ENCODE measurements around the gene HCK.

DNA sequence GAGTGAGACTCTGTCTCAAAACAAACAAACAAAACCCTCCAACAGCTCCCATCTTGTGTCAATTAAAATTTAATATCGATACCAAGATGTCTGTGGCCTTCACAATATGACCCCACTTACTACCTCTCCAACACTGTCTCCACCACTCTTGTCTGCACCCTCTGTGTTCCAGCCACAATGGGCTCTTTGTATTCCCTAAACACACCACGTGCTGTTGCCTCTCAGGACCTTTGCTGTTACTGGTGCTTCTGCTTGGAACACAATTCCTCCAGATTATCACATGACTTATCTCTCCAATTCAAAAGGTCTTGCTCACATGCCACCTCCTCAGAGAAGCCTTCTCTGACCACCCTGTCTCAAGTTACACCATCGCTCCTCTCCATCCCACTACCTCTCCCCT is 6.0 kb upstream of the HCK start:
- TF ChIP-seq EZH2 (IDR thresholded peaks at IDR 0.05; ENCODE audit: insufficient read depth, low read length): no peak
- TF ChIP-seq, protein P1, sequence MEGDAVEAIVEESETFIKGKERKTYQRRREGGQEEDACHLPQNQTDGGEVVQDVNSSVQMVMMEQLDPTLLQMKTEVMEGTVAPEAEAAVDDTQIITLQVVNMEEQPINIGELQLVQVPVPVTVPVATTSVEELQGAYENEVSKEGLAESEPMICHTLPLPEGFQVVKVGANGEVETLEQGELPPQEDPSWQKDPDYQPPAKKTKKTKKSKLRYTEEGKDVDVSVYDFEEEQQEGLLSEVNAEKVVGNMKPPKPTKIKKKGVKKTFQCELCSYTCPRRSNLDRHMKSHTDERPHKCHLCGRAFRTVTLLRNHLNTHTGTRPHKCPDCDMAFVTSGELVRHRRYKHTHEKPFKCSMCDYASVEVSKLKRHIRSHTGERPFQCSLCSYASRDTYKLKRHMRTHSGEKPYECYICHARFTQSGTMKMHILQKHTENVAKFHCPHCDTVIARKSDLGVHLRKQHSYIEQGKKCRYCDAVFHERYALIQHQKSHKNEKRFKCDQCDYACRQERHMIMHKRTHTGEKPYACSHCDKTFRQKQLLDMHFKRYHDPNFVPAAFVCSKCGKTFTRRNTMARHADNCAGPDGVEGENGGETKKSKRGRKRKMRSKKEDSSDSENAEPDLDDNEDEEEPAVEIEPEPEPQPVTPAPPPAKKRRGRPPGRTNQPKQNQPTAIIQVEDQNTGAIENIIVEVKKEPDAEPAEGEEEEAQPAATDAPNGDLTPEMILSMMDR (IDR thresholded peaks at IDR 0.05; ENCODE audit: insufficient read depth, low read depth, low read length): no peak
